Stimulated activated CD4-positive, alpha-beta T cell treated with anti-CD3 and anti-CD28 coated beads, Interleukin-12 subunit alpha, Interleukin-12 subunit beta, amount 100 ng/mL, for 48 hours (primary cell): Measurements from ENCODE around the gene PDGFB.

Source experiments
- DNase-seq, 3 donors: peaks; one replicate each; pipeline ENCODE4 v3.0.0-alpha.2; 2020; ENCODE audit warnings: low read depth in 2 of 3, low spot score in 1 of 3

Gene PDGFB

GRCh38 chr22:39244496-39245129 is at the start of gene PDGFB:
PDGFB (minus strand) TSS chr22:39244982; CDS start chr22:39243963, 1,019 bp downstream.
- no peak for DNase-seq

GRCh38 chr22:39293766-39294368 is 49.1 kb upstream of the PDGFB start:
- DNase-seq = no peak

- no peak for DNase-seq
Measured at GRCh38 chr22:39292561-39293074, 47.8 kb upstream of the PDGFB start.

- no peak for DNase-seq
Measured at GRCh38 chr22:39292031-39292462, 47.3 kb upstream of the PDGFB start.

- no peak for DNase-seq
Measured at GRCh38 chr22:39291523-39291922, 46.7 kb upstream of the PDGFB start.

- no peak for DNase-seq
Measured at GRCh38 chr22:39290724-39291161, 46.0 kb upstream of the PDGFB start.

- DNase-seq = no peak
Measured at GRCh38 chr22:39289975-39290720, 45.4 kb upstream of the PDGFB start.

GRCh38 chr22:39289533-39289932 is 44.8 kb upstream of the PDGFB start:
- DNase-seq = no peak

GRCh38 chr22:39288135-39288898 is 43.5 kb upstream of the PDGFB start:
- no peak for DNase-seq

- no peak for DNase-seq
Measured at GRCh38 chr22:39287076-39287725, 42.4 kb upstream of the PDGFB start.

GRCh38 chr22:39284983-39285382 is 40.2 kb upstream of the PDGFB start:
- DNase-seq = no peak

GRCh38 chr22:39284142-39284980 is 39.6 kb upstream of the PDGFB start:
- DNase-seq = no peak

GRCh38 chr22:39283322-39284141 is 38.8 kb upstream of the PDGFB start:
- DNase-seq = no peak

GRCh38 chr22:39282645-39283321 is 38.0 kb upstream of the PDGFB start:
- DNase-seq = no peak

- no peak for DNase-seq
Measured at GRCh38 chr22:39281126-39281525, 36.3 kb upstream of the PDGFB start.

GRCh38 chr22:39280250-39280649 is 35.5 kb upstream of the PDGFB start:
- no peak for DNase-seq

GRCh38 chr22:39279170-39279850 is 34.5 kb upstream of the PDGFB start:
- DNase-seq = no peak

- DNase-seq = no peak
Measured at GRCh38 chr22:39278040-39278439, 33.3 kb upstream of the PDGFB start.
